Stimulated activated CD4-positive, alpha-beta T cell treated with anti-CD3 and anti-CD28 coated beads, Interleukin-15, amount 100 ng/mL, for 1 hour (primary cell): ENCODE results near the gene SIGMAR1.
"Not testable (repeated sequence)": the region's sequence is repeated elsewhere in the genome, so short reads cannot be mapped to it uniquely, and the experiment has no call there.

Experiments
- DNase-seq, 2 donors: peaks; one replicate each; pipeline ENCODE4 v3.0.0-alpha.2; 2020; ENCODE audit warnings: low read depth in 1 of 2, low spot score in 1 of 2

The SIGMAR1 gene

GRCh38 chr9:34655394-34655793 is 17.8 kb upstream of the SIGMAR1 start:
- DNase-seq: no peak

- no peak for DNase-seq
These were observed 16.9 kb upstream of the SIGMAR1 start for GRCh38 chr9:34654323-34655051.

DNA sequence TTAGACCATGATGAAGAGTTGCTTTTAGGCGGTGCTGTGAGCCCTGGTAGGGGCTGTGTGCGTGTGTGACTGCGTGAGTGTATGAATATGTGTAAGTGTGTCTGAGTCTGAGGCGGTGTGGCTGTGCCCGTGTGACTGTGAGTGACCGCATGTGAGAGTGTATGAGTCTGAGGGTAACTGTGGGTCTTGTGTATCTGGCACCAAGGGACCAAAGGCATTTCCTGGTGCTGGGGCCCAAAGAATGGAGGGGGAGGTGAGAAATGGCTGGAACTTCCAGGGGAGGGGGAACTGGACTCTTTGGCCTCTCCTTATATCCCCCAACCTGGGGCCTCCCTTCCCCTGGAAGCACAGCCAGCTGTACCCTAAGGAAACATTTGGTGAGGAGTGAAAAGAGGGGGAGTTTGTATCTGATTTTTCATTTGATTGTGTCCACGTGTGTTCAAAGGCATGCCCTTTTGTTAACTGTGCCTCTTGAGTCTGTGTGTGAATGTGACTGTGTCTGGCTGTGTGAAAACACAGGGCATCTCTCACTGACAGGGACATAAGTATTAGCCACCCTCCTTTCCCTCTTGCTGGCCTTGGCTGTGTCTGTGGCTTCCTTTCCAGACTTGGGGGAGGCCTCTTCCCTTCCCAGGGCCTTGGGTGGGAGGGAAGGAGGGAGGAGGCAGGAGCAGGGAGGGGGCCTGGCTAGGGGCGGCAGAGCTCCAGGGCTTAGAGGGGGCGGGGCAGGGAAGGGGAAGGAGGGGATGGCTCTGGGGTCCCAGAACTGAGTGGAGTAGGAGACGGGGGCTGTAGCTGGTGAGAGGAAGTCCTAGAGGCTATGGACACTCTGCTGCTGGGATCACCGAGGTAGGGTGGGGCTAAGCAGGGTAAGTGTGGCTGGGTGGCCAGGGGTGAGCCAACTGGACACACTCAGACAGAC is 15.8 kb upstream of the SIGMAR1 start:
- DNase-seq: no peak

DNA sequence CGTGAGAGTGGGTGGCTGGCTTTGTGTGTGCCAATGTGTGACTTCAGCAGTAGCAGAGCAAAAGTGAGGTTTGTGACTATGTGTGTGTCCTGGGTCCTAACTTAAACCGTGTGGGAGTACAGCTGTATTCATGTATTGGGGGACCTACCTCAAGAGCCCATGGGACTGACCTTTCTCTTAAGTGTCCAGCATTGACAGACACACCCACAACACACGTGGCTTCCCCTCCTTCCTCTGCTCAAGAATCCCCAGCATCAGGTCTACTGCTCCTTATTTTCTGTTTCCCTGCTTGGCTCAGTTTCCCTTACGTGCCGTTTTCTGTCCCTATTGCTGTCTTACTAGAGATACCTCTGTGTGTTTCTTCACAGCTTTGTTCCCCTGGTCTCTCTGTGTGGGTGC is 15.0 kb upstream of the SIGMAR1 start:
- DNase-seq: no peak

DNA sequence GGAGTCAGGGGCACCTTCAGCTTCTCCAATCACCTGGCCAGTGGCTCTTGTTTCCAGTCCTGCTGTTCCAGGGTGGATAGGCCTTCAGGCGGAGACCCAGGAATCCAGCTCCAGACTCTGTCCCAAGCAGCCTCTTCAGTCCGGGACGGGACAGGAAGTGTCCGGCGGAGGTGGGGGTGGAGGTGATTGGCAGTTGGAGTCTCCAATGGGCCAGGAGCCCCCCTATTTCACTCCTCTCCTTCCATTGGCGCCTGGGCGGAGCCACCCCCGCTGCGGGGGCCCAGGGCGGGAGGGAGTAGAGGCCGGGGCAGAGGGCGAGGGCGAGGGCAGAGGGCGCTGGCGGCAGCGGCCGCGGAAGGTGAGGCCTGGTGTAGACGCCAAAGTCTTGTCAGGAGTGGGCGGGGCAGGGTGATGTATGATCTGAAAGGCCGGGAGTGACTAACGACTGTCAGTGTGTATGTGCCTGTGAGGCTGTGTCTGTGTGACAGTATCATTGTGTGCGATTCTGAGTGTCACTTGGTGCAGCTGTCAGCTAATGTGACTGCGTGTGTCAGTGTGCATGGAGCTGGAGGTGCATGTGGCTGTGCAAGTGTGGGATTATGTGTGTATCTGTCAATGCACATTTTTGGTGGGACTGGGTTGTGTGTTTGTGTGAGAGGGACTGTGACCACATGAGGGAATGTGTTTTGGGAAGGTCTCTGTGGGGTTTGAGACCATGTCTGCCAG is 14.5 kb upstream of the SIGMAR1 start, which contains the start of gene IL11RA:
Gene IL11RA (plus strand): TSS at position 310 of the 726 bp plus-strand sequence. CDS start 3,033 bp downstream, outside the sequence.
- peak in 1 of 2 donors; percentile 37 for DNase-seq

DNA sequence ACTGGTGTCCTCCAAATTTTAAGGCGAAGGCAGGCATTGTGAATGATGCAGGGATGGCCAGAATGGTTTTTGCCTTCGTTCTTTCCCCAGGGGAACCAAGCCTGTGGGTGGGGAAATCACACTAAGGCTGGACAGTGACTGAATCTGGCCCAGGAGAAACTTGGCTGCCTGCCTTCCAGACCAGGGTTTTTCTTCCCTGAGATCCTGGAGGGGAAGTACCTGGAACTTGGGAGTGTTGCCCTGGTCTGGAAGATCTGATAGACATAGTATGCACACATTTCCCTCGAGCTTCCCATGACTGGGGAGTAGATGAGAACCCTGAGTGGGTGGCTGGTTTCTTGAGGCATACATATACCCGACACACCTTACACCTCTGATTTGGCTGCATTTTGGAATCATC is 13.7 kb upstream of the SIGMAR1 start:
- no peak for DNase-seq

DNA sequence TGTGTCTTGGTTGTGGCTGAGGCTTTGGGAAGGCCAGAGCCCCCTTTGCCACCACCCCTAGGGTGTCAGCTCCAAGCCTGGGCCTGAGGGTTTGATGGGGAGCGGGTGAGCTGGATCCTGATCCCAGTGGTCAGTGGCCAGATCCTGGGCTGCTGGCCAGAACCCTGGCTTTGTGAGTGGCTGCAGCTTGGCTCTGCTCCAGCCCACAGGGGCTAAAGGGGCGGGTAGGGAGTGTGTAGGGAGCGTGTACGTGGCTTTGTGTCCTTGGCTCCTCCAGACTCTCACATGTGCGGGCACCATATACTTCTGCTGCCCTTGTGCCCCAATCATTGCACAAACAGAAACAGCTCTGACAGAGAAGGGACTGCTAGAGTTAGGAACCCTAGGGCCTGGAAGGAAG is 13.2 kb upstream of the SIGMAR1 start:
- DNase-seq: no peak

DNA sequence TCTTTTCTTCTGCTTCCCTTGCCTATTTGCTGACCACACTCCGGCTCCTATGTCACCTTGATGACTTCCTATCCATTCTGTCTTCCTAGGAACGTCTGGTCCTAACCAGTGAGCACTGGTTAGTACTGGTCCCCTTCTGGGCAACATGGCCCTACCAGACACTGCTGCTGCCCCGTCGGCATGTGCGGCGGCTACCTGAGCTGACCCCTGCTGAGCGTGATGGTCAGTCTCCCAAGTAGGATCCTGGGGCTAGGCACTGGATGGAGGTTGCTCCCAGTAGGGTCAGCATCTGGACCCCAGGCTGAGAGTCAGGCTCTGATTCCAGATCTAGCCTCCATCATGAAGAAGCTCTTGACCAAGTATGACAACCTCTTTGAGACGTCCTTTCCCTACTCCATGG is 11.1 kb upstream of the SIGMAR1 start:
- DNase-seq: no peak

- no peak for DNase-seq
These were observed 10.1 kb upstream of the SIGMAR1 start for GRCh38 chr9:34647651-34648050.

DNA sequence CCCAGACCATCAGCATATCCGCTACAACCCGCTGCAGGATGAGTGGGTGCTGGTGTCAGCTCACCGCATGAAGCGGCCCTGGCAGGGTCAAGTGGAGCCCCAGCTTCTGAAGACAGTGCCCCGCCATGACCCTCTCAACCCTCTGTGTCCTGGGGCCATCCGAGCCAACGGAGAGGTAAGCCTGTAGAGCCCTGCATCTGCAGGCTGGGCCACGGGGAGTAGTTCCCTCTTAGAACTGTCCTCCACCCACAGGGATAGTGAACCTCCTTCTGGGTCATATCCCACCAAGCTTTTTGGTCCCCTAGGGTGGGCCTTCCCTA is 9.5 kb upstream of the SIGMAR1 start:
- no peak for DNase-seq

DNA sequence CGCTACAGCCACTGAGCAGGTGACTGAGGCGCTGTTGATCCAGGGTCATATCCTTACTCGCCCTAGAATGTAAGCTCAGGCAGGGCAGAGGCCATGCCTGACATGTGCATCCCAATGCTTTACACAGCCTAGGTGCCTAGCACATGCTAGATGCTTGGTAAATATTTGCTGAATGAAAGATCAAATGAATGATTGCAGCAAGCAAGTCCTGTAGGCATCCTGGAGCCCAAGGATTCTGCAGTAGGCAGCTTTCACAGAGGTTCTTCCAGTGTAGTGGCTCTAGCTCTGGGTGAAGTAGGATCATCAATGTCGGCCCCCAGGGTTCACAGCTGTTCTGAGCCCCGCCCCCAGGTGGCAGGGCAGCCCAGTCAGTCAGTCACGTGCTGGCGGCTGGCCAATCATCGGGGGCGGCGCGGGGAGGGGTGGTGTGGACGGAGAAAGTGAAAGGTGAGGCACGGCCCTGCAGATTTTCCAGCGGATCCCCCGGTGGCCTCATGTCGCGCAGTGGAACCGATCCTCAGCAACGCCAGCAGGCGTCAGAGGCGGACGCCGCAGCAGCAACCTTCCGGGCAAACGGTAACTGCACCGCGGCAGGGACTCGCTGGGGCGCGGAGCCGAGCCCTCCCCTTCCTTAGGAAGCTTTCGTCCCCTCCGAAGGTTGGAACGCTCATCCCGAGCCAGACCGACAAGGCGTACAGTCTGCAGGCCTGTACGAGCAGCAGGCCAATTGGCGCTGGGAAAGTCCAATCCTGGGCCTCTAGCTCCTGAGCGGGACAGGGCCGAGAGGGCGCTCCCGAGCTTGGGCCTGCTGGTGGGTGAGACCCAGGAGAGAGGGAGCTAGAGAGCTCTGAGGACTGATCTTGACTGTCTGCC is 8.9 kb upstream of the SIGMAR1 start, which contains the start of gene GALT:
Gene GALT (plus strand): TSS at position 465 of the 873 bp plus-strand sequence. CDS start 30 bp downstream, at position 495.
- DNase-seq: peak; percentile 93 to 98

DNA sequence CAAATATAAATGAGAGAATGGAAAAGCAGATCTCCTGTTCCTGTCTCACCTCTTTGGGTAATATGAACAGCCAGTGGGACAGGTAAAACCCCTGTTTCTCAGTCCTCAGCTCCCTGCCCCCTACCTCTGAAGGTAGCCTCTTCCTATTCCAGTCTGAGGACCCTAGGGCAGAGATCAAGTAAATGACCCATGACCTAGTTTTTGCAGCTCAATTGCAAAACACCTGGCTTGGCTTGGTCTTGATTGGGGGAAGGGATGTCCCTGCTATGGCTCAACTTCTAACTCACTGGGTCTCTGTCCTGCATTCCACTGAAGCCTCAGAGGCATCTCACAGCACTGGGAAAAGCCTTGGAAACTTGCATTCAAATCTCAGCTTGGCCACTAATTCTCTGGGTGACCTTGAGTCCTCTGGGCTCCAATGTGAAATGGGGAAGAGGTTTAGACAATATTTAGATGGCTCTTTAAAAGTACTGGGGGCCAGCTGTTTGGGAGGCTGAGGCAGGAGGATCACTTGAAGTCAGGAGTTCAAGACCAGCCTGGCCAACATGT is 7.3 kb upstream of the SIGMAR1 start:
- DNase-seq: no peak

DNA sequence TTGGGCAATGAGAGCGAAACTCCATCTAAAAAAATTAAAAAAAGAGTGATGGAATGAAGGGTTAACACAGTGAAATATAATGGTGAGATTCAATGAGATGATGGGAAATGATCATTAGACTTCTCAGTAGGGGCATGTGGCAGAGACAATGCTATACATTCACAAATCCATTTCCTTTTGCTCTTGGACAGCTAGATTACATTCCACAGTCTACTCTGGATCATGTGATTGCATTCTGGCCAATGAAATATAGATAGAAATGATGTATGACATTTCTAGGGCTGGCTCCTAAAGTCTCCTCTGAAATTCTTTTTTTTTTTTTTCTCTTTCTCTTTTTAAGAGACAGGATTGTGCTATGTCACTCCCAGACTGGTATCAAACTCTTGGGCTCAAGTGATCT is 5.1 kb upstream of the SIGMAR1 start:
- DNase-seq: no peak

- DNase-seq: not testable (repeated sequence)
These were observed 1.7 kb upstream of the SIGMAR1 start for GRCh38 chr9:34639322-34639721.

DNA sequence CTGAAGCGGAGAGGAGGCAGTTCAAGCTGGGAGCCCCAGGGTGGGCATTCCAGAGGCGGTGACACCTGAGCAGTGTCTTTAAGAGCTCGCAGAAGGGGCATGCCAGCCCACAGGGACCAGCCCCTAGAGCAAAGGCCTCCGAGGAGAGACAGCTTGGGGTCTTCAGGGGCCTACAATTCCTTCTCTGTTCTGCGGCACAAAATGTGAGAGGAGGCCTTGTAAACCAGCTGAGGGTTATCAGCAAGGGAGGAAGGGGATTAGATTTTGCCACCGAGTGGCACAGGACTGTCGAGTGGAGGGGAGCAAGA is 505 bp upstream of the SIGMAR1 start:
- DNase-seq: no peak

GRCh38 chr9:34636791-34637355 is 714 bp downstream of the SIGMAR1 start:
- DNase-seq: no peak

DNA sequence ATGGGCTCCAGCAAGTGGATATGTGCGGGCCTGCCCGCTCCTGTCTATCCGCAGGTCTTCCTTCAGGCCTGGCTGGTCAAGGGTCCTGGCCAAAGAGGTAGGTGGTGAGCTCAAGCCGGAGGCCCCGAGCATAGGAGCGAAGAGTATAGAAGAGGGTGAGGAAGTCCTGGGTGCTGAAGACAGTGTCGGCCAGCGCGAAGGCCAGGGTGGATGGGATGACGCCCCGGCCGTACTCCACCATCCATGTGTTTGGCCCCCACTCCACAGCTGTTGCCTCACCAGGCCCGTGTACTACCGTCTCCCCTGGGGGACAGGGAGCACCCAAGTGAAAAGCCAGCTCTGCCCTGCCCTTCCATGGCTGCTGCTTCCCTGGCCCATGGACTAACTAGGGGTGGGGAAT is 2.0 kb downstream of the SIGMAR1 start:
- DNase-seq: no peak

GRCh38 chr9:34634551-34635248 is 2.9 kb downstream of the SIGMAR1 start:
- DNase-seq: no peak

DNA sequence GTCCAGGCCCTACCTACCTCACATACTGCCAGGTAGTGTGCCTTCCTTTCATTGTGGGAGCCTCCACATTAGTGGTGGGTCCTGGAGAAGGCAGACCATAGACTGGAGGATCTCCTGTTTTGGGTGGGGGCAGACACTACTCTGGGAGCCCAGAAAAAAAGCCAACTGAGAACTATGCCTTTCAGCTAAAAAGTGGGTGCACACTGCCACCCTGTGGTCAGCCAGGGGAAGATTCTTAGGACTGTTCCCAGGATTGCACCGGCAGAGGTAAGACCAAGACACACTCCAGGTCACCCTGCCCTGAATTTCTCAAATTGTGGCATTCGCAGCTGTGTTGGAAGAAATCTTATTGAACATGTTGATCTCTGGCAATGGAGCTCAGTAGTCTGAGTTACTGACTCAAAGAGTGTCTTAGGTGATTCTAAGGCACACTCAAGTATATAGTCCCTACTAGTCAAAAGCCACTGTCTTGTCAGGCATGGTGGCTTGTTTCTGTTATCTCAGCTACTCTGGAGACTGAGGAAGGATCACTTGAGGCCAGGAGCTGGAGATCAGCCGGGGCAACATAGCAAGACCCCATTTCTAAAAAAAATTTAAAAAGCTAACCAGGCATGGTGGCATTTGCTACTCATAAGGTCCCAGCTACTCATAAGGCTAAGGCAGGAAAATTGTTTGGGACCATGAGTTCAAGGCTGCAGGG is 3.6 kb downstream of the SIGMAR1 start:
- DNase-seq: peak; percentile 49 to 59
